IMR-90 (cell line): ENCODE measurements around the gene CHRM5. TPM values are rescaled to one million over a fixed set of nuclear protein-coding genes. Genes with fewer than 3 reads are reported as not detected.

Experiments used
- ATAC-seq: fragments of 200-7000 bp; cut with Tn5 transposase; 2 replicates; pipeline ENCODE4 v1.9.1; 2020; ENCODE audit warnings: low read depth, mild to moderate bottlenecking, moderate library complexity
- BruUV-seq: library from RNA; stranded (reverse); fragments of 400-500 nt; replicated peaks from 2 replicates; lab custom pipeline; 2021; lab: Mats Ljungman, UMichigan
- CTCF ChIA-PET: fragments of 300-600 bp; formaldehyde crosslinking; extraction: SDS; loops from one replicate; lab custom pipeline; 2021; ENCODE audit warnings: antibody characterized with exemption; lab: Yijun Ruan, JAX
- POLR2A ChIA-PET: fragments of 300-600 bp; sonication (Branson Sonifier 250); formaldehyde crosslinking; loops from one replicate; lab custom pipeline; 2022; ENCODE audit warnings: antibody characterized with exemption; ENCODE audit not compliant: unreplicated experiment; lab: Charles Lee
- DNase-seq: peaks from one replicate; pipeline ENCODE4 v3.0.0; 2013
- H2AFZ ChIP-seq: replicated peaks from 2 replicates; pipeline ENCODE3; 2013; ENCODE audit warnings: low read length, mild to moderate bottlenecking; ENCODE audit not compliant: poor library complexity
- H2AK5ac ChIP-seq: 2 replicates; pipeline ENCODE4 v1.6.1; 2013; ENCODE audit warnings: low read depth, low read length, inconsistent platforms
- H2AK9ac ChIP-seq: replicated peaks from 2 replicates; pipeline ENCODE3; 2013; ENCODE audit warnings: mild to moderate bottlenecking, low read depth, low read length, moderate library complexity; ENCODE audit not compliant: poor library complexity
- H2BK120ac ChIP-seq: 2 replicates; pipeline ENCODE4 v1.6.1; 2013; ENCODE audit warnings: low read depth, low read length, inconsistent platforms
- H2BK15ac ChIP-seq: 3 replicates; pipeline ENCODE4 v1.6.1; 2013; ENCODE audit warnings: low read depth, low read length, inconsistent platforms
- H2BK20ac ChIP-seq: 2 replicates; pipeline ENCODE4 v1.6.1; 2013; ENCODE audit warnings: low read depth, mild to moderate bottlenecking, inconsistent platforms, low read length, moderate library complexity
- H2BK5ac ChIP-seq: 2 replicates; pipeline ENCODE4 v1.6.1; 2013; ENCODE audit warnings: mild to moderate bottlenecking, low read depth, low read length, inconsistent platforms; ENCODE audit not compliant: poor library complexity, severe bottlenecking
- H3K14ac ChIP-seq: replicated peaks from 2 replicates; pipeline ENCODE4 v1.6.1; 2013; ENCODE audit warnings: low read depth, low read length, inconsistent platforms
- H3K18ac ChIP-seq: 2 replicates; pipeline ENCODE4 v1.6.1; 2013; ENCODE audit warnings: low read depth, low read length, control low read depth
- H3K23ac ChIP-seq: 2 replicates; pipeline ENCODE4 v1.6.1; 2013; ENCODE audit warnings: low read depth, low read length, inconsistent platforms
- H3K27ac ChIP-seq: 2 replicates; pipeline ENCODE4 v1.5.1; 2013; ENCODE audit warnings: mild to moderate bottlenecking, control low read depth, low read length; ENCODE audit not compliant: insufficient read depth
- H3K27me3 ChIP-seq: 2 replicates; pipeline ENCODE4 v1.6.1; 2013; ENCODE audit warnings: low read length; ENCODE audit not compliant: control insufficient read depth, insufficient read depth
- H3K36me3 ChIP-seq: 2 replicates; pipeline ENCODE4 v1.6.1; 2013; ENCODE audit warnings: low read length, mixed read lengths; ENCODE audit not compliant: control insufficient read depth, insufficient read depth
- H3K4ac ChIP-seq: 2 replicates; pipeline ENCODE4 v1.6.1; 2013; ENCODE audit warnings: low read depth, low read length, inconsistent platforms
- H3K4me1 ChIP-seq: 2 replicates; pipeline ENCODE4 v1.6.1; 2013; ENCODE audit warnings: low read length, mixed read lengths; ENCODE audit not compliant: control insufficient read depth, insufficient read depth
- H3K4me2 ChIP-seq: 2 replicates; pipeline ENCODE4 v1.6.1; 2013; ENCODE audit warnings: low read depth, mild to moderate bottlenecking, control low read depth, low read length, moderate library complexity
- H3K4me3 ChIP-seq: 2 replicates; pipeline ENCODE4 v1.5.1; 2013; ENCODE audit warnings: low read depth, mild to moderate bottlenecking, control low read depth, low read length, moderate library complexity; ENCODE audit not compliant: insufficient read depth
- H3K56ac ChIP-seq: 2 replicates; pipeline ENCODE4 v1.6.1; 2013; ENCODE audit warnings: low read length, inconsistent platforms; ENCODE audit not compliant: insufficient read depth; ENCODE audit errors: extremely low read depth
- H3K79me1 ChIP-seq, 2 experiments: 2 replicates each; pipeline ENCODE4 v1.6.1; 2013; ENCODE audit warnings: low read length in 2 of 2, inconsistent platforms in 1 of 2, low read depth in 1 of 2
- H3K9ac ChIP-seq: 2 replicates; pipeline ENCODE4 v1.6.1; 2013; ENCODE audit warnings: low read depth, low read length, control low read depth
- H3K9me1 ChIP-seq: 2 replicates; pipeline ENCODE4 v1.6.1; 2013; ENCODE audit warnings: low read length, inconsistent platforms; ENCODE audit not compliant: insufficient read depth
- H3K9me3 ChIP-seq: 2 replicates; pipeline ENCODE4 v1.6.1; 2013; ENCODE audit warnings: low read length; ENCODE audit not compliant: control insufficient read depth, insufficient read depth
- H4K20me1 ChIP-seq: 2 replicates; pipeline ENCODE4 v1.6.1; 2013; ENCODE audit warnings: low read length, inconsistent platforms; ENCODE audit not compliant: insufficient read depth
- H4K5ac ChIP-seq: 2 replicates; pipeline ENCODE4 v1.6.1; 2013; ENCODE audit warnings: mild to moderate bottlenecking, low read depth, low read length, control low read depth
- H4K8ac ChIP-seq, 2 experiments: 2 replicates each; pipeline ENCODE4 v1.6.1; 2013; ENCODE audit warnings: low read depth in 2 of 2, low read length in 2 of 2, control low read depth in 1 of 2, inconsistent platforms in 1 of 2
- H4K91ac ChIP-seq: 2 replicates; pipeline ENCODE4 v1.6.1; 2013; ENCODE audit warnings: low read depth, low read length, inconsistent platforms; ENCODE audit not compliant: insufficient read depth
- FOS ChIP-seq: fragments of 150-350 bp; IDR thresholded peaks from 2 replicates; pipeline ENCODE4 v1.6.1; 2016; ENCODE audit warnings: low read depth, low read length
- NFE2L2 ChIP-seq: fragments of 150-350 bp; IDR thresholded peaks from 2 replicates; pipeline ENCODE4 v1.6.1; 2016; ENCODE audit warnings: low read depth, mild to moderate bottlenecking, low read length
- RAD21 ChIP-seq: IDR thresholded peaks from 2 replicates; pipeline ENCODE4 v1.6.1; 2012; ENCODE audit warnings: low read length, improper control_type of control experiment
- RFX5 ChIP-seq: IDR thresholded peaks from 2 replicates; pipeline ENCODE4 v1.8.0; 2012; ENCODE audit warnings: low read depth, mild to moderate bottlenecking, low read length, moderate library complexity
- WGBS, 2 experiments: methylation state at CpG; one replicate each; pipeline versions ENCODE4 v1.1.5 to v1.1.7; 2013; ENCODE audit warnings: missing lambda C conversion rate in 2 of 2; ENCODE audit not compliant: insufficient read length in 1 of 2; ENCODE audit errors: extremely low coverage in 2 of 2; 5-methylcytosine and 5-hydroxymethylcytosine counted together
- dilution Hi-C: fragments of 300-500 bp; cut with HindIII; formaldehyde crosslinking; loops from one replicate; pipeline ENCODE4 v1.14.3; 2018; ENCODE audit warnings: low sequenced_read_pairs; ENCODE audit not compliant: unreplicated experiment
- in situ Hi-C: fragments of 300-500 bp; cut with MboI; formaldehyde crosslinking; loops from 3 replicates; pipeline ENCODE4 v1.14.3; 2019; ENCODE audit warnings: low sequenced_read_pairs, inconsistent platforms, mixed read lengths
- intact Hi-C: fragments of 100-400 bp; cut with micrococcal nuclease; formaldehyde crosslinking; loops from 2 replicates; pipeline ENCODE4 v1.10.0; 2022
- polyA plus RNA-seq, 3 experiments: library from polyadenylated mRNA; depleted of rRNA; stranded (reverse); fragments of >200 nt; gene quantifications; 2 replicates each; pipeline ENCODE4 v1.2.3, GENCODE V29; 2012; ENCODE audit warnings: low replicate concordance in 1 of 3
- total RNA-seq: library from RNA; depleted of rRNA; stranded (reverse); fragments of >200 nt; gene quantifications from 2 replicates; pipeline ENCODE4 v1.2.3, GENCODE V29; 2012
- TF ChIP-seq, protein P1 (sequence below): fragments of 150-350 bp; IDR thresholded peaks from 2 replicates; pipeline ENCODE4 v1.6.1; 2016; ENCODE audit warnings: low read depth, mild to moderate bottlenecking, low read length, moderate library complexity, borderline replicate concordance

Gene CHRM5
- total and polyA plus RNA-seq, 2 of the 4 experiments (the other 2 are of a cell fraction) = under 0.01 to 0.03 TPM

DNA sequence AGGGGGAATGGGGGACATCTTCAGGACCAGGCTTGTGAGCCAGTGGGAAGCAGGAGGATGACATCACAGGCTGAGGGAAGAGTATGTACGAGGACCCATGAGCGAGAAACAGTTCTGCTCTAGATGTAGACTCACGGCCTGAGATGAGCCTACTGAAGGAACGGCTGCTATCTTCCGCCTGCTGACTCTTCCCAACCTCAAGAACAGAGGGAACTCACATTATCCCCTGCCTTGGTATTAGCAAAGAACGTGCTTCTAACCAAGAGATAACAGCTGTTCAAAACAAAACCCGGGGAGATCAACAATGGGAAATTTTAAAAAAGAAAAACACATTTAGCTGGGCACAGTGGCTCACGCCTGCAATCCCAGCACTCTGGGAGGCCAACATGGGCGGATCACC is 45.4 kb downstream of the CHRM5 start:
- Histone ChIP-seq H2AK5ac (no peak overlapping the region; the same call in 1 of the 2 replicates), H3K14ac (no peak overlapping the region), H2BK120ac (no peak overlapping the region), H3K9me1 (no peaks in the 10 kb centered on the region), H3K56ac (no peak overlapping the region), H3K4me3 (no peak overlapping the region), H3K9me3 (no peaks in the 10 kb centered on the region; the same call in 1 of the 2 replicates), H3K27ac (no peak overlapping the region), H4K20me1 (no peaks in the 10 kb centered on the region), H4K8ac (no peak overlapping the region), H3K4me2 (no peak overlapping the region), H2AK9ac (no peak overlapping the region), H3K27me3 (no peaks in the 10 kb centered on the region), H3K79me1 (peaks cover 18 to 20% of the 10 kb centered on the region in 2 experiments), H2AFZ (peak overlapping the region; percentile 63), H2BK20ac (no peak overlapping the region), H3K23ac (no peak overlapping the region), H4K91ac (no peak overlapping the region), H2BK15ac (no peak overlapping the region), H4K5ac (no peak overlapping the region), H2BK5ac (no peak overlapping the region), H3K4me1 (no peaks in the 10 kb centered on the region), H3K36me3 (no peaks in the 10 kb centered on the region), H3K4ac (no peak overlapping the region), H3K9ac (no peak overlapping the region), H3K18ac (no peak overlapping the region)
- no CpG with 5 or more reads among the region's 9 CpGs for WGBS, 2 experiments
- intact Hi-C loops (no loop called here), in situ Hi-C loops (no loop called here), dilution Hi-C loops (no loop called here)
- TF ChIP-seq FOS (no peak), NFE2L2 (no peak), RAD21 (no peak), RFX5 (no peak)
- TF ChIP-seq, protein P1, sequence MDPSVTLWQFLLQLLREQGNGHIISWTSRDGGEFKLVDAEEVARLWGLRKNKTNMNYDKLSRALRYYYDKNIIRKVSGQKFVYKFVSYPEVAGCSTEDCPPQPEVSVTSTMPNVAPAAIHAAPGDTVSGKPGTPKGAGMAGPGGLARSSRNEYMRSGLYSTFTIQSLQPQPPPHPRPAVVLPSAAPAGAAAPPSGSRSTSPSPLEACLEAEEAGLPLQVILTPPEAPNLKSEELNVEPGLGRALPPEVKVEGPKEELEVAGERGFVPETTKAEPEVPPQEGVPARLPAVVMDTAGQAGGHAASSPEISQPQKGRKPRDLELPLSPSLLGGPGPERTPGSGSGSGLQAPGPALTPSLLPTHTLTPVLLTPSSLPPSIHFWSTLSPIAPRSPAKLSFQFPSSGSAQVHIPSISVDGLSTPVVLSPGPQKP = no peak
- no TSS peak for BruUV-seq
- ATAC-seq (no peak), DNase-seq (no peak)
- POLR2A ChIA-PET = no interaction called here
- CTCF ChIA-PET = no interaction called here
